SK-N-SH treated with all-trans-retinoic acid at 6 μM for 48 hours (cell line): ENCODE data around the gene SMYD3.

Experiments
- ARNTL ChIP-seq: fragments of 450-650 bp; formaldehyde crosslinking; IDR thresholded peaks from 2 replicates; pipeline ENCODE4 v1.5.0; 2020; ENCODE audit warnings: low read depth, mild to moderate bottlenecking, moderate library complexity, borderline replicate concordance
- BACH2 ChIP-seq: fragments of 250-450 bp; sonication (Bioruptor Pico); IDR thresholded peaks from 2 replicates; pipeline ENCODE4 v1.9.0; 2021; ENCODE audit warnings: mild to moderate bottlenecking, borderline replicate concordance
- CSDC2 ChIP-seq: fragments of 250-450 bp; sonication (Bioruptor Pico); IDR thresholded peaks from 2 replicates; pipeline ENCODE4 v1.5.0; 2020; ENCODE audit warnings: mild to moderate bottlenecking, moderate library complexity
- ESRRG ChIP-seq: fragments of 250-450 bp; sonication (Bioruptor Pico); IDR thresholded peaks from 2 replicates; pipeline ENCODE4 v1.6.1; 2021; ENCODE audit warnings: mild to moderate bottlenecking
- PPARA ChIP-seq: fragments of 250-450 bp; sonication (Bioruptor Pico); IDR thresholded peaks from 2 replicates; pipeline ENCODE4 v1.5.0; 2020; ENCODE audit warnings: mild to moderate bottlenecking, borderline replicate concordance
- RARB ChIP-seq: fragments of 250-450 bp; sonication (Bioruptor Pico); IDR thresholded peaks from 2 replicates; pipeline ENCODE4 v1.8.0; 2021; ENCODE audit warnings: mild to moderate bottlenecking, moderate library complexity
- TCF4 ChIP-seq: fragments of 250-450 bp; sonication (Bioruptor Pico); IDR thresholded peaks from 2 replicates; pipeline ENCODE4 v1.8.0; 2021; ENCODE audit warnings: mild to moderate bottlenecking, moderate library complexity, borderline replicate concordance
- ZFP3 ChIP-seq: fragments of 250-450 bp; sonication (Bioruptor Pico); IDR thresholded peaks from 2 replicates; pipeline ENCODE4 v1.5.0; 2020; ENCODE audit warnings: mild to moderate bottlenecking, moderate library complexity
- ZFP30 ChIP-seq: fragments of 450-650 bp; formaldehyde crosslinking; IDR thresholded peaks from 2 replicates; pipeline ENCODE4 v1.5.0; 2022; ENCODE audit warnings: mild to moderate bottlenecking, moderate library complexity
- TF ChIP-seq, protein P1 (sequence below): fragments of 250-450 bp; sonication (Bioruptor Pico); IDR thresholded peaks from 2 replicates; pipeline ENCODE4 v1.8.0; 2020; ENCODE audit warnings: mild to moderate bottlenecking, moderate library complexity, borderline replicate concordance
- TF ChIP-seq, protein P2 (sequence below): fragments of 250-450 bp; sonication (Bioruptor Pico); IDR thresholded peaks from 2 replicates; pipeline ENCODE4 v1.5.1; 2020; ENCODE audit warnings: low read depth, mild to moderate bottlenecking, moderate library complexity
- TF ChIP-seq, protein P3 (sequence below): fragments of 250-450 bp; sonication (Bioruptor Pico); IDR thresholded peaks from 2 replicates; pipeline ENCODE4 v1.5.0; 2020; ENCODE audit warnings: mild to moderate bottlenecking, moderate library complexity

DNA sequence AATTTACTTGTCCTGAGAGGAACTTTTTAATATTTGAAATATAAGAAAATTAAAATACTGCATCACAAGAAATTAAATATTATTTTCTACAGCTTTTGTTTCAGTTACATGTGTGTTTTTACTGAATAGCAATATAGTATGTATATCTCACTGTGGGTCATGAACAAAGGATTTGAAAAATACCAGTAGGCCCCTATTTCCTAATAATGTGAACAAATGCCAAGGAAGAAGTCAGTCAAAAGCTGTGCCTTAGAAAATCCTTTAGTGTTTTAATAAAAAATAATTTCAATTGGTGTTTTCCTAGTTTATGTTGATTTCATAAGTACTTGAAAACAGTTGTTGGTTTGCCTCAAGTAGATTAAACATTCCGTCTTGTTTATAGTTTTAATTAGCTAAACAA, 46.7 kb downstream of the SMYD3 start:
- TF ChIP-seq RARB (CRISPR knock-in tag) (no peak), PPARA (CRISPR knock-in tag) (no peak), ESRRG (CRISPR knock-in tag) (no peak), TCF4 (CRISPR knock-in tag) (no peak), BACH2 (CRISPR knock-in tag) (no peak), CSDC2 (CRISPR knock-in tag) (no peak), ARNTL (CRISPR knock-in tag) (no peak), ZFP3 (CRISPR knock-in tag) (no peak), ZFP30 (no peak)
- TF ChIP-seq, protein P1, sequence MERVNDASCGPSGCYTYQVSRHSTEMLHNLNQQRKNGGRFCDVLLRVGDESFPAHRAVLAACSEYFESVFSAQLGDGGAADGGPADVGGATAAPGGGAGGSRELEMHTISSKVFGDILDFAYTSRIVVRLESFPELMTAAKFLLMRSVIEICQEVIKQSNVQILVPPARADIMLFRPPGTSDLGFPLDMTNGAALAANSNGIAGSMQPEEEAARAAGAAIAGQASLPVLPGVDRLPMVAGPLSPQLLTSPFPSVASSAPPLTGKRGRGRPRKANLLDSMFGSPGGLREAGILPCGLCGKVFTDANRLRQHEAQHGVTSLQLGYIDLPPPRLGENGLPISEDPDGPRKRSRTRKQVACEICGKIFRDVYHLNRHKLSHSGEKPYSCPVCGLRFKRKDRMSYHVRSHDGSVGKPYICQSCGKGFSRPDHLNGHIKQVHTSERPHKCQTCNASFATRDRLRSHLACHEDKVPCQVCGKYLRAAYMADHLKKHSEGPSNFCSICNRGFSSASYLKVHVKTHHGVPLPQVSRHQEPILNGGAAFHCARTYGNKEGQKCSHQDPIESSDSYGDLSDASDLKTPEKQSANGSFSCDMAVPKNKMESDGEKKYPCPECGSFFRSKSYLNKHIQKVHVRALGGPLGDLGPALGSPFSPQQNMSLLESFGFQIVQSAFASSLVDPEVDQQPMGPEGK = no peak
- TF ChIP-seq, protein P2, sequence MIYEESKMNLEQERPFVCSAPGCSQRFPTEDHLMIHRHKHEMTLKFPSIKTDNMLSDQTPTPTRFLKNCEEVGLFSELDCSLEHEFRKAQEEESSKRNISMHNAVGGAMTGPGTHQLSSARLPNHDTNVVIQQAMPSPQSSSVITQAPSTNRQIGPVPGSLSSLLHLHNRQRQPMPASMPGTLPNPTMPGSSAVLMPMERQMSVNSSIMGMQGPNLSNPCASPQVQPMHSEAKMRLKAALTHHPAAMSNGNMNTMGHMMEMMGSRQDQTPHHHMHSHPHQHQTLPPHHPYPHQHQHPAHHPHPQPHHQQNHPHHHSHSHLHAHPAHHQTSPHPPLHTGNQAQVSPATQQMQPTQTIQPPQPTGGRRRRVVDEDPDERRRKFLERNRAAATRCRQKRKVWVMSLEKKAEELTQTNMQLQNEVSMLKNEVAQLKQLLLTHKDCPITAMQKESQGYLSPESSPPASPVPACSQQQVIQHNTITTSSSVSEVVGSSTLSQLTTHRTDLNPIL (CRISPR knock-in tag) = no peak
- TF ChIP-seq, protein P3, sequence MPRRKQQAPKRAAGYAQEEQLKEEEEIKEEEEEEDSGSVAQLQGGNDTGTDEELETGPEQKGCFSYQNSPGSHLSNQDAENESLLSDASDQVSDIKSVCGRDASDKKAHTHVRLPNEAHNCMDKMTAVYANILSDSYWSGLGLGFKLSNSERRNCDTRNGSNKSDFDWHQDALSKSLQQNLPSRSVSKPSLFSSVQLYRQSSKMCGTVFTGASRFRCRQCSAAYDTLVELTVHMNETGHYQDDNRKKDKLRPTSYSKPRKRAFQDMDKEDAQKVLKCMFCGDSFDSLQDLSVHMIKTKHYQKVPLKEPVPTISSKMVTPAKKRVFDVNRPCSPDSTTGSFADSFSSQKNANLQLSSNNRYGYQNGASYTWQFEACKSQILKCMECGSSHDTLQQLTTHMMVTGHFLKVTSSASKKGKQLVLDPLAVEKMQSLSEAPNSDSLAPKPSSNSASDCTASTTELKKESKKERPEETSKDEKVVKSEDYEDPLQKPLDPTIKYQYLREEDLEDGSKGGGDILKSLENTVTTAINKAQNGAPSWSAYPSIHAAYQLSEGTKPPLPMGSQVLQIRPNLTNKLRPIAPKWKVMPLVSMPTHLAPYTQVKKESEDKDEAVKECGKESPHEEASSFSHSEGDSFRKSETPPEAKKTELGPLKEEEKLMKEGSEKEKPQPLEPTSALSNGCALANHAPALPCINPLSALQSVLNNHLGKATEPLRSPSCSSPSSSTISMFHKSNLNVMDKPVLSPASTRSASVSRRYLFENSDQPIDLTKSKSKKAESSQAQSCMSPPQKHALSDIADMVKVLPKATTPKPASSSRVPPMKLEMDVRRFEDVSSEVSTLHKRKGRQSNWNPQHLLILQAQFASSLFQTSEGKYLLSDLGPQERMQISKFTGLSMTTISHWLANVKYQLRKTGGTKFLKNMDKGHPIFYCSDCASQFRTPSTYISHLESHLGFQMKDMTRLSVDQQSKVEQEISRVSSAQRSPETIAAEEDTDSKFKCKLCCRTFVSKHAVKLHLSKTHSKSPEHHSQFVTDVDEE (CRISPR knock-in tag) = no peak
